OCI-M1 (cell line): Measurements from ENCODE around the gene OVOL1.
A peak's percentile ranks its signal among the peaks of the same experiment; 100 is the strongest.
"Not testable (repeated sequence)": the region's sequence is repeated elsewhere in the genome, so short reads cannot be mapped to it uniquely, and the experiment has no call there.

ENCODE experiments used
- DNase-seq: peaks from one replicate; lab custom pipeline; 2025; lab: John Stamatoyannopoulos, UW

The OVOL1 gene

DNA sequence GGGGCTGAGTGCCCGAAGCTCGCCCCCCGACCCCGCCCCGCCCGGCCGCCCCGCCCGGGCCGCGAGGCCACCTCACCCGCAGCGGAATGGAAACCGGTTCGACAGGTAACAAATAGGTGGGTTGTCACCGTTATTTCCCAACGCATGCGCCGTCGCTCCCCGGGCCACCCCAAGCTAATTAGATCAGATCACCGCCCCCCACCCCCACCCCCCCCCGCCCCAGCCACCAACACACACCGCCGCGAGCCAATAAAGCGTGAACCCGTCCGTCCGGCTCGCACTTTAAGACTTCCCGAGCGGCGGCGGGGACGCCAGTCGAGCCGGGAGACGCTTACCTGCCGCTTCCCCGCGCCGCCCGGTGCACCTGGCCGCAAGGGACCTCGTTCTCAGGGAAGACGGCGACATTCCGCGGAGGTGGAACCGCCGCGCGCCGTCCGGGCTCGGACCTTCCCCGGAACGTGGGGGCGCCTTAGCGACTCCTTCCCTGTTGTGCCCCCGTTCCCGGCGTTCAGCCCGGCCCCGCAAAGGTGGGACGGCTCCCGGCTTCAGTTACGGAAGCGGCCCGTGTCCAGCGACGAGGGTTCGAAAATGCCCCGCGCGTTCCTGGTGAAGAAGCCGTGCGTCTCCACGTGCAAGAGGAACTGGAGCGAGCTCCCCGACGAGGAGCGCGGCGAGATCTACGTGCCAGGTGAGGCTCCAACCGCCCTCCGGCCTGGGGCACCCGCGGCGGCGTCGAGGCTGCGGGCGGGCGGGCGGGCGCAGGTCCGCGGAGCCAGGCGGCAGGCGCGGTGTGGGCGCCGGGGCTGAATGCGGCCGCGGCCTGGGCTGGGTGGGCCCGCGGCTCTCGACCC lies at the start of gene OVOL1:
OVOL1 (plus strand) TSS at position 278 of the 851 bp plus-strand sequence; CDS start at position 589, 311 bp downstream.
- DNase-seq = no peak

DNA sequence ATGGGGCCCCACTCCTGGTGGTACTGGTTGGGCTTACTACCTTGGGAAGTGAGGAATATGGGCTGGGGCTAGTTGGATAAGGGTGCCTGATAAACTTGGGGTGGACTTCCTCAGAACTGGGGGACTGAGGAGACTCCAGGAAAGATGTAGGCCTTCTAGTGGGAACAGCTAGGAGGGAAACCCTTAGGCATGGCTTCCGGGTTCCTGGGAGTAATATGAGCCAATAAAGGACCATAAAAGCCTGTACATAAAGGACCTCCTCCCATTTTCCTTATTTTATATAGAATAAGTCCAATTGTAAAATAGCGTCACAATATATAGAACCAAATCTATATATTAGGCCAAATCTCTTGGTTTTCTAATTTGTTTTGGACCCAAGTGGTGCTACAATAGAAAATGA lies 47.8 kb upstream of the OVOL1 start:
- no peak for DNase-seq

DNA sequence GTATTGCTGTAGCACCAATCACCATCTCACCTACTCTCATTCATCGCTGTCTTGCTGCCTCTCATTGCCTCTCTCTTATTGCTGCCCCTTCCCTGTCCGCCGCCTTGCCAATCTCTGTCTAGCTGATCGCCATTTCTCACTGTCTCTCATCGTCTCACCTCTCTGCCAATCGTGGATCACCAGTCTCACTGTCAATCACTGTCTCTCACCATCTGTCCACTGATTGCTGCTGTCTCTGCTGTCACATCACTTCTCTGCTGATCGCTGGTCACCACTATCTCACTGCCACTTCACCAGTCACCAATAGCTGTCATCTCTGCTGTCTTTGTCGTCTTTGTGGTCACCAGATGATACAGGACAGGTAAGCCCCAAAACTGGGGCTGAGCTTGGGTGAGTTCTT lies 45.7 kb upstream of the OVOL1 start:
- no peak for DNase-seq

DNA sequence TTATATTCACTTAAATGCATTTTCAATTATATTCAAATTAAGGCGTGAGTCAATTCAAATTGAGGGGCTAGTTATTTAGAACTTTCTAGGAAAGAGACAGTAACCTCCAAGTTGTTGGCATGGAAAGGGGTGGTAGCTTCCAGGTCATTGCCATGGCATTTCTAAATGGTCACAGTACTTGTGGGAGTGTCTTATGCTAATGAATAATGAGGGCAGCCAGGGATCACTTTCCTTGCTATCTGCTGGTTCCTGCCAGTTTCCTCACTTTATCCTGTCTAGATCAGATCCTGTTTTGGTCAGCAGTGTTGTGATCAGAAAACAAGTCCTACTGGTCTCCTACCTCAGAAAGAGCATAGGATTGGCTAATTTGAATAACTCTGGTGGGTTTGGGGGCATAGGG lies 44.5 kb upstream of the OVOL1 start:
- no peak for DNase-seq

DNA sequence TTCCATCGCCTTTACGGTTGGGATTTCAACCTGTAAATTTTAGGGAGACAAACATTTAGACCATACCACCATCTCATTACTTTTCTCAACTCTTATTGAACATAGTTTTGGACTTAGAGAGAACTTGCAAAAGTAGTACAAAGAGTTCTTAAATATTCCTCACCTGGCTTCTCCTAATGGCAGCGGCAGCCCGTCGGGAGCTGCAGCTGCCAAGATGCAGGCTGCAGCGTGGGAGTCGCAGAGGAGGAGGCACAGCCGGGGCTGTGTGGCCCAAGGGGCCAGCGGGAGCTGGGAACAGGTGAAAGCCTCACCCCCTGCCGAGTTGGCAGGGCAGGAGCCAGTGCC lies 43.2 kb upstream of the OVOL1 start:
- DNase-seq = no peak

DNA sequence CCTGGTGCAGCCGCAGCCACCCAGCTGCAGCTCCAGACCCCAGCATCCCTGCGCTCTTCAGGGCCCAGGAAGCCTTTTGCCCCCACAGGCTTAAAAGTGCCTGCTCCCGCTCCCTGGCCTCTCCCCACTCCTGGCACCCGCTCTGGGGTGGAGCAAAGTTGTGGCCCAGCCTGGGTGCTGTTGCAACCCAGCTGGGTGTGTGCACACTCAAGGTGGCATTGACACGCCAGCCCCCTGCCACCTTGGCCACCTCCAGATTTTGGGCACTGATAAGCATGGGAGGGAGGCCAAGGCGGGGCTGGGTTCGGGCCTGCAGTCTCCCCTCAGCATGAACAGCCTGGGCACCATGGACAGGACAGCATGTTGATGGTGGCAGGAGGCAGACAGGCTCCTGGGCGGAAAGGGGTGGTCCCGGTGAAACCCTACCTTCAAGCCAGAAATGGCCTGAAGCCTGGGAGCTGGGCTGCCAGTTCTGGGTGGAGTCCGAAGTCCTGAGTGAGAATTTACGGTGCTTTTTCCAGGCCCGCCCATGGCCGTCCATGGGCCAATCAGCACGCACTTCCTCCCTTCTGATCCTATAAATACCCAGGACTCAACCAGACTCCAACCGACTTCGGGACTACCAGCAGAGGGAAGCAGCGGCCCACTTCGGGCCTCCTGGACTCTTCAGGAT lies 42.7 kb upstream of the OVOL1 start:
- peak; percentile 45 for DNase-seq

DNA sequence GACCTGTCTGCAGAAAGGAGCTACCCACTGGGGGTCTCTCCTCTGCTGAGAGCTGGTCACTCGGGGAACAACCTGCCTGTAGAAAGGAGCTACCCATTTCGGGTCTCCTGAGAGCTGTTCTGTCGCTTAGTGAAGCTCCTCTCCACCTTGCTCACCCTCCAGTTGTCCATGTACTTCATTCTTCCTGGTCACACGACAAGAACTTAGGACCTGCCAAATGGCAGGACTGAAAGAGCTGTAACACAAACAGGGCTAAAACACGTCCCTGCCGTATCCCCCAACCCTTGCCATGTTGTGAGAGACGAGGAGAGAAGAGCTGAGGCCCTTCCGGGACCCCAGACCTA lies 42.2 kb upstream of the OVOL1 start:
- no peak for DNase-seq

DNA sequence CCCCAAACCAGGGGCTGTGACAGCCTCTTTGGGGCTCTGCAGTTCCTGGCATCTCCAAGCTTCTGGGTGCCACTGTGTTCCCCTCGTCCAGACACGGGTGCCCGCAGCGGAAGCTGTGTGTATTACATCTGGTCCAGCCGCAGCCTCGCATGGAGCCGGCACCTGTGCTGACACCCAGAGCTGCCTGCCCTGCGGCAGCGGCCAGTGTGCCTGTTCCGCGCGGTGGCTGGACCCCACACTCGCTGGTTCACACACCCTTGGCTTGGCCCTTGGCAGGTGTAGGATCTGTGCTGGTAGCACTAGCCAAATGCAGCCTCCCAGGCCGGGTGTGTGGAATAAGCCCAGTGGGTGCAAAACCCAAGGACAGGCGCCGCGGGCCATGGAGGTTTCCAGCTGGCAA lies 41.8 kb upstream of the OVOL1 start:
- no peak for DNase-seq

DNA sequence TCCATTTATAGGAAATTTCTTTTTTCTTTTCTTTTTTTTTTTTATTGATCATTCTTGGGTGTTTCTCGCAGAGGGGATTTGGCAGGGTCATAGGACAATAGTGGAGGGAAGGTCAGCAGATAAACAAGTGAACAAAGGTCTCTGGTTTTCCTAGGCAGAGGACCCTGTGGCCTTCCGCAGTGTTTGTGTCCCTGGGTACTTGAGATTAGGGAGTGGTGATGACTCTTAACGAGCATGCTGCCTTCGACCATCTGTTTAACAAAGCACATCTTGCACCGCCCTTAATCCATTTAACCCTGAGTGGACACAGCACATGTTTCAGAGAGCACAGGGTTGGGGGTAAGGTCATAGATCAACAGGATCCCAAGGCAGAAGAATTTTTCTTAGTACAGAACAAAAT lies 24.7 kb upstream of the OVOL1 start:
- DNase-seq = not testable (repeated sequence)

DNA sequence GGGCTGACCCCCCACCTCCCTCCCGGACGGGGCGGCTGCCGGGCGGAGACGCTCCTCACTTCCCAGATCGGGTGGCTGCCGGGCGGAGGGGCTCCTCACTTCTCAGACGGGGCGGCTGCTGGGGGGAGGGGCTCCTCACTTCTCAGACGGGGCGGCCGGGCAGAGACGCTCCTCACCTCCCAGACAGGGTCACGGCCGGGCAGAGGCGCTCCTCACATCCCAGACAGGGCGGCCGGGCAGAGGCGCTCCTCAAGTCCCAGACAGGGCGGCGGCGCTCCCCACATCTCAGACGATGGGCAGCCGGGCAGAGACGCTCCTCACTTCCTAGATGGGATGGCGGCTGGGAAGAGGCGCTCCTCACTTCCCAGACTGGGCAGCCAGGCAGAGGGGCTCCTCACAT lies 24.0 kb upstream of the OVOL1 start:
- not testable (repeated sequence) for DNase-seq

DNA sequence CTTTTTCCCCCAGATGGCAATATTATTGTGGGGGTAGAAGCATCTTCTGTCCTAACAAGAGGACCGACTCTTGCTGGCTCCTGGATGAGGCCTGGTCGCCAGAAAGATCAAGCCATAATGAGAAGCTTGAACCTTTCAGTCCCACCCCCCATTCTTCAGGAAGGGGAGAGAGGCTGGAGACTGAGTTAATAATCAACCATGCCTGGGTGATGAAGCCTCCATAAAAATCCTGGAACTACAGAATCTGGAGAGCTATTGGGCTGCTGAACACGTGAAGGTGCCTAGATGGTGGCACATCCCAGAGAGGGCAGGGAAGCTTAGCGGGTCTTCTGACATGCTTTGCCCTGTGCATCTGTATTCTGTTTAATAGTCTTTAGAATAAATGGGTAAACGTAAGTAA lies 22.4 kb upstream of the OVOL1 start:
- no peak for DNase-seq

DNA sequence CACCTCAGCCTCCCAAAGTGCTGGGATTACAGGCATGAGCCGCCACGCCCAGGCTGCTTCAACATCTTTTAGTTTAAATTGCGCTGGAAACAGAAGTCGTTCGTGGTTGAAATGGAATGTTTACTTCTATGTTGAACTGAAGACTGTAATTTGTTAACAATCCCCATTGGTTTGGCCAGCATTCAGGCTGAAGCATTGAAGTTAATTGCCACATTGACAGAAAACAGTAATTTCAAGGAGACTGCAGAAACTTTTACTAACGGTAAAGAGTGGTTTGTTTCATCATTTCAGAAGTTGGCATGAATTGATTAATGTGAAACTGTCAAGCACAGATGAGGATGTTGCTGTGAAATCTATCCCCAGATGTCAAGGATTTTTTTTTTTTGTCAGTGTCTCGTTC lies 20.3 kb upstream of the OVOL1 start:
- peak; percentile 33 for DNase-seq

DNA sequence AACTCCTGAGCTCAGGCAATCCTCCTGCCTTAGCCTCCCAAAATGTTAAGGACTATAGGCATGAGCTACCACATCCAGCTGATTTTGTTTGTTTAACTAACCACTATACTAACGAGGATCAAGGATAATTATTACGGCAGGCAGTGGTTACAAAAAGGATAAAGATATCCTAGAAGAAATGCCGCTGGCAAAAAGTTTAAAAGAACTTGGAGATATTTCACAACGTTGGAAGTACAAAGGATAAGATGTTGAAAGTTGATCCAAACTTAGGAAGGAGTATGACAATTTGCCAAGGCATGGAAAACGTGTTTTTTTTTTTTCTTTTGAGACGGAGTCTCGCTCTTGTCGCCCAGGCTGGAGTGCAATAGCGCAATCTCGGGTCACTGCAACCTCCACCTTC lies 19.5 kb upstream of the OVOL1 start:
- DNase-seq = no peak

DNA sequence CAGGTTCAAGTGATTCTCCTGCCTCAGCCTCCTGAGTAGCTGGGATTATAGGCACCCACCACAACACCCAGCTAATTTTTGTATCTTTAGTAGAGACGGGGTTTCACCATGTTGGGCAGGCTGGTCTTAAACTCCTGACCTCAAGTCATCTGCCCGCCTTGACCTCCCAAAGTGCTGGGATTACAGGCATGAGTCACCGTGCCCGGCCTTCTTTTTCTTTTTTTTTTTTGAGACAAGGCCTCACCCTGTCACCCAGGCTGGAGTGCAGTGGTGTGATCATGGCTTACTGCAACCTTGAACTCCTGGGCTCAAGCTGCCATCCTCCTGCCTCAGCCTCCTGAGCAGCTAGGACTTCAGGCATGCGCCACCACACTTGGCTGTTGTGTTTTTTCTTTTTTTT lies 19.1 kb upstream of the OVOL1 start:
- not testable (repeated sequence) for DNase-seq

DNA sequence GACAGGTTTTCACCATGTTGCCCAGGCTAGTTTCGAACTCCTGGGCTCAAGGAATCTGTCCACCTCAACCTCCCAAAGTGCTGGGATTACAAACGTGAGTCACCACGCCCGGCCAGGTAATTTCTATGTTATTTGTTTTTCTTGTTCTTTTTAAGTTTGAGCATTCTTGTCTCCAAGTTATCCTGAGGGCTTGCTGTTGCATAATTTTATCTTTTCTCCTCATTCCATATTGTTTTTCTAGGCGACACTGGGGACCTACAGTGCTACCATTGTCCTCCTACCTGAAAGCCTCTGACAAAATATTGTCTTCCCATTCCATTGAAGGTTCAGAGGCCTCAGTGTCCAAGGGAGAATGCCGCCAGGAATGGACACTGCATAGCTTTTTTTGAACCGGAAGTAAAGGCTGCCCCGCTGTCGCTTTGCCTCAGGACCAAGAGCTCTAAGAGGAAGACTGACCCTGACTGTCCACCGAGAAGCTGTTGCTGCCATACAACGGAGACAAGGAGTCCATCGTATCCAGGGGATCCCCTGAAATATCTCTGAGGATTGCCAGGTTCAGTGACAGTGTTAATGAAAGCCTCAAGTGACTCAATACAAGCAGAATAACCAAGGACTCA lies 15.8 kb upstream of the OVOL1 start:
- no peak for DNase-seq

DNA sequence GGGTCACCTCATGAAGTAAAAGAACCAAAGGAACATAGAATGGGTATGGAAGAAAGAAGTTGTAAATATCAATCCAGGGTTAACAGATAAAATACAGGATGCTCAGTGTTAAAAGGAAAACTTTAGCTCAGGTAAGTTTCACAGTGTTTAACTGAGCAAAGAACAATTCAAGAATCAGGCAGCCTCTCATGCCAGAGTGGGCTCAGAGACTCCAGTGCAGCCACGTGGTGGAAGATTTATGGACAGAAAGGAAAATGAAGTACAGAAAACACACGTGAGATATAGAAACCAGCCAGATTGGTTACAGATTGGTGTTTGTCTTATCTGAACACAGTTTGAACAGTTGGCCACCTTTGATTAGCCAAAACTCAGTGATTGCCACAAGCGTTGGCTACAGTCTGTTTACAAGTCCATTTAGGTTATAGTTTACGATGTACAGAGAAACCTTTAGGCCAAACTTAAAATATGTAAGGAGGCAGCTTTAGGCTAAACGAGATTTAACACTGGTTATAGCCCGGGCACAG lies 15.2 kb upstream of the OVOL1 start:
- no peak for DNase-seq

DNA sequence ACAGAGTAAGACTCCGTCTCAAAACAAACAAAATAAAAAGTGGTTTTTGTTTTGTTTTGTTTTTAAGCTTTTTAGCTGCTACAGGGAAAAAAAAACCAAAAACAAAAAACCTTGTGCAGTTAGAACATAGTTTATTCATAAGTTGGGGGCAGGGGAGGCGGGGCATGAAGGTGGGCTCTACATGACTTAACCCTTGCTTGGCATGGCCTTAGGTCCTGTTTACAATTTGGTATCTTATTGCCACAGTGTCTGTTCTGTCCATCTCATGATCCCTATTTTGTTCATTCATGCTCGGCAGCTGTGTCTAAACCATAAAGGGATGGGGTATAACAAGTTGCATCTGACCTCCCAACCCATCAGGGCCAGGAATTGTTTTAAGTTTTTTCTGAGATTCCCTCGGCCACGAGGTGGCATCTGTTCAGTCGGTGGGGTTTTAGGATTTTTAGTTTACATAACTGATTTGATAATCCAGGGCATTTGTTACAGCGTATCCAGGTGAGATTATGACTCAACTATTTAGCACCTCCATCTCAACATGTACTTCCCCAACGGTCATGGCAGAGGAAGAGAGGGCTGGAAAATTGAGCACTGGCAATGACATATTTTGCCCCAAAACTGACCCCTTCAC lies 13.0 kb upstream of the OVOL1 start:
- DNase-seq = no peak

DNA sequence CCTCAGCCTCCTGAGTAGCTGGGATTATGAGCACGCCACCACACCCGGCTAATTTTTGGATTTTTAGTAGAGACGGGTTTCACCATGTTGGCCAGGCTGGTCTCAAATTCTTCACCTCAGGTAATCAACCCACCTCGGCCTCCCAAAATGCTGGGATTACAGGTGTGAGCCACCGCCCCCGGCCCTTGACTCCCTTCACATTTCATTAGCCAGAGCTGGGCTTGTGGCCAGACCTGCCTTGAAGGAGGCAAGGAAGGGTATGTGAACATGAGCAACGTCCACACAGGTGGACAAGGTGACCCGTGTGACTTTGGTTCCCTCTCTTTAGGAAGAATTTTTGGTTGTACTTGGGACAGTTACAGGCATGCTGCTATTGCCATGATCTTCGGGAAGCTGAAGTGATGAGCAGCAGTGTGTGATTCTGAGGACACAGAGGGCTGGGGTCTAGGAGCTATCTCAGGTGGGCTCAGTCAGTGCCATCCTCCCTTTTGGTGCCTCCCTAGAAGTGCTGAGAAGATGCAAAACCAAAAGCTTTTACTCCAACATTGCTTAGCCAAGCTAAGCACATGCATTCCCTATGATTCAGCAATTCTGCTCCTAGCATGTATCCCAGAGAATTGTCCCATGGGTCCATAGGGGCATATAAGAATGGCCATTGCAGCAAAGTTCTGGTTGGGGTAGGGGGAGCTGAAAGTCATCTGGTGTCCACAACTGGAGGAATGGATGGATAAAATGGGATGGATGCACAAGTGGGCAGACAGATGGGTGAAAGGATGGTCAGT lies 12.1 kb upstream of the OVOL1 start:
- no peak for DNase-seq

DNA sequence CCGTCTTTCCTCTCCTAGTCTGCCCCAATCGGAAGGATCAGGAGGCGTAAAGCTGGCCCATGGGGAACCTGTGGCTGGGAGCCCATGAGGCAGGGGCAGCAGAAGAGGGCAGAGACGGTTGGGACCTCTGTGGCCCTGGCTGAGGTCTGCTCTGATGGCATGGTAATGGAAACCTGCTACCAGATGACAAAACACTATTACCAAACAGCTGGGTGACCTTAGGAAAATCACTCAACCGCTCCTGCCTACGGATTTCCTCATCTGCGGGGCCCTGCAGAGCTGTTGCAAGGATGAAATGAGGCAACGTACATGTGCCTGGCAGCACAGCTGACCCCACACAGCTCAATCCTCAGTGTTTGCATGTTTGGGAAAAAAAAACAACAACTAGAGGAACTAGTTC lies 10.7 kb upstream of the OVOL1 start:
- DNase-seq = no peak

DNA sequence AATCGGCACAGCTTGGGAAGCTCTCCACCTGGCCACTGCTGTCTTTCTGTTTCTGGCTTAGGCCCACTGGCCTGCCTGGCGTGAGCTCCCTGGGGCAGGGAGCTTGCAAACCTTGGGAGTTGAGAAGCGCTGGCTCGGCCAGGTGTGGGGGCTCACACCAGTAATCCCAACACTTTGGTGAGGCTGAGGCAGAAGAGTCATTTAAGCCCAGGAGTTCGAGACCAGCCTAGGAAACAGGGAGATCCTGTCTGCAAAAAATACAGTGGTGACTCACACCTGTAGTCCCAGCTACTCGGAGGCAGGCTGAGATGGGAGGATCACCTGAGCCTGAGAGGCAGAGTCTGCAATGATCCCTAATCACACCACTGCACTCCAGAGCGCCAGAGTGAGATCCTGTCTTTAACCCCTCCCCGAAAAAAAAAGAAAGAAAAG lies 10.1 kb upstream of the OVOL1 start:
- DNase-seq = no peak

DNA sequence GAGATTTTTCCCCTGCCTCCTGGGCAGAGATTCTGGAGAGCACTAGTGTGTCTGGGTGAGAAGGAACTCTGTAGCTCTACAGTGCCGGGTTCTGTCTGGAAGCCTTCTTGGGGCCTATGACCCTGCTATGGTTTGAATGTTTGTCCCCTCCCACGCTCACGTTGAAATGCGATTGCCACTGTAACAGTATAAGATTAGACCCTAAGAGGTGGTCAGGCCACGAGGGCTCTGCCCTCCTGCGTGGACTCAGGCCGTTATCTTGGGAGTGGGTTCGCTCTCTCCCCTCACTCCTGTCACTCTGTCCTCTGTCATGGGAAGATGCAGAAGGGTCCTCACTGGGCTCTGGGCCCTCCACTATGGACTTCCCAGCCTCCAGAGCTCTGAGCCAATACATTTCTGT lies 9.6 kb upstream of the OVOL1 start:
- no peak for DNase-seq

DNA sequence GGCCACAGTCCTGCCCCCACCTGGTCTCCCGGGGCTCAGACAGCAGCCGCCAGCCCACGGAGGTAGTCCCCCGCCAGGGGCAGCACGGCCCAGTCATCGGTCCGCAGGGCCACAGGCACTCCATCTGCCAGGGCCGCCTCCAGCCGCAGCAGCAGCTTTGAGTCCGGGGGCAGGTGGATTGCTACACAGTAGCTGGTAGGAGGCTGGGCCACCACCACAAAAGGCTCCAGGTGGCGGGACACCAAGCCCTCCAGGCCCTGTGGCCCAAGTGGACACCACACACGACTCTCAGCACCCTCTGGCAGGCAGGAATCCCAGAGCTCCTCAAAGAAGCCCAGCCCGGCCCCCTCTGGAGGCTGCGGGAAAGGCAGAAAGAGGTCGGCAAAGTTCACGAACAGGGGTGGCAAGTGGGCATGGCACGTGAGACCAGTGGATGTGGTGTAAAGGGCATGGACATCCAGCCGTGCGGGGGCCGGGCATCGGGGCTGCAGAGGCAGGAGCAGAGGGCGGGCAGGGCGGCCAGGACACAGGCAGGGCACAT lies 9.0 kb upstream of the OVOL1 start:
- no peak for DNase-seq
